GM12875 (cell line): Measurements from ENCODE around the gene RACK1.
A peak's percentile ranks its signal among the peaks of the same experiment; 100 is the strongest.

Source experiments
- H3K4me3 ChIP-seq: one replicate; pipeline ENCODE4 v1.5.1; 2011; ENCODE audit warnings: low read depth, low read length, control low read depth
- CTCF ChIP-seq: IDR thresholded peaks from 2 replicates; pipeline ENCODE4 v1.5.1; 2011; ENCODE audit warnings: low read depth, mild to moderate bottlenecking, control low read depth, inconsistent platforms, low read length, moderate library complexity, borderline replicate concordance; ENCODE audit not compliant: insufficient read depth

Gene RACK1

GRCh38 chr5:181261320-181262049 lies 17.8 kb upstream of the RACK1 start:
- no peak for TF ChIP-seq CTCF

GRCh38 chr5:181260720-181261319 lies 17.1 kb upstream of the RACK1 start, which contains the start of gene TRIM52:
TRIM52 (minus strand) TSS chr5:181261143; CDS start chr5:181260813, 330 bp downstream.
- peak within 1 kb of the TSS; percentile 88 for H3K4me3 ChIP-seq
- no peak for TF ChIP-seq CTCF

More at GRCh38 chr5:181261320-181262049, 17.8 kb upstream of the RACK1 start:
- H3K4me3 ChIP-seq: peak overlapping the region; percentile 88

- H3K4me3 ChIP-seq: peak overlapping the region; percentile 88
- no peak for TF ChIP-seq CTCF
These were observed 16.4 kb upstream of the RACK1 start for GRCh38 chr5:181259974-181260719.

GRCh38 chr5:181259283-181259682 lies 15.6 kb upstream of the RACK1 start:
- H3K4me3 ChIP-seq: peak overlapping the region; percentile 88
- no peak for TF ChIP-seq CTCF

- no peak for TF ChIP-seq CTCF
- no peak overlapping the region for H3K4me3 ChIP-seq
These were observed 14.9 kb upstream of the RACK1 start for GRCh38 chr5:181258576-181258975.

- TF ChIP-seq CTCF: no peak
- H3K4me3 ChIP-seq: no peak overlapping the region
These were observed 12.3 kb upstream of the RACK1 start for GRCh38 chr5:181255836-181256578.
